ENCODE data around the gene NAB2.

- TF ChIP-seq TSHZ2 (CRISPR knock-in tag; IDR thresholded peaks at IDR 0.05) (no peak), ZFP3 (CRISPR knock-in tag; IDR thresholded peaks at IDR 0.05) (no peak), PATZ1 (CRISPR knock-in tag; IDR thresholded peaks at IDR 0.05; ENCODE audit: borderline replicate concordance) (no peak), CREB5 (CRISPR knock-in tag; IDR thresholded peaks at IDR 0.05; ENCODE audit: low read depth) (no peak), ZFP30 (CRISPR knock-in tag; IDR thresholded peaks at IDR 0.05) (no peak), ZNF565 (CRISPR knock-in tag; conservative IDR thresholded peaks at IDR 0.05; ENCODE audit: low read depth) (no peak), ARNTL (CRISPR knock-in tag; IDR thresholded peaks at IDR 0.05; ENCODE audit: borderline replicate concordance, low read depth) (no peak), ZNF70 (CRISPR knock-in tag; IDR thresholded peaks at IDR 0.05) (no peak), BACH2 (CRISPR knock-in tag; IDR thresholded peaks at IDR 0.05; ENCODE audit: borderline replicate concordance) (no peak), TCF4 (CRISPR knock-in tag; IDR thresholded peaks at IDR 0.05; ENCODE audit: borderline replicate concordance) (no peak), ESRRG (CRISPR knock-in tag; IDR thresholded peaks at IDR 0.05) (no peak), SNAI2 (CRISPR knock-in tag; IDR thresholded peaks at IDR 0.05) (no peak), ISL1 (CRISPR knock-in tag; IDR thresholded peaks at IDR 0.05) (no peak)
These were observed 24.8 kb upstream of the NAB2 start for GRCh38 chr12:57063991-57064685.

All from SK-N-SH treated with all-trans-retinoic acid at 6 μM for 48 hours (cell line).